Inferior parietal cortex (tissue), 1 donor: Measurements from ENCODE around the gene DEPDC4.
A peak's percentile ranks its signal among the peaks of the same experiment; 100 is the strongest.
"Not testable (repeated sequence)": the region's sequence is repeated elsewhere in the genome, so short reads cannot be mapped to it uniquely, and the experiment has no call there.

Experiments
- DNase-seq: peaks from one replicate; pipeline ENCODE4 v3.0.0-alpha.2; 2016; ENCODE audit errors: extremely low spot score

DEPDC4 gene

GRCh38 chr12:100266835-100267602, at the start of gene DEPDC4, which contains the start of gene SCYL2:
TSS of gene DEPDC4 (minus strand) at chr12:100267079. CDS start at chr12:100267076, 3 bp downstream.
TSS of gene SCYL2 (plus strand) at chr12:100267177. CDS start at chr12:100282971, 15,794 bp downstream.
- DNase-seq: peak; percentile 95

GRCh38 chr12:100311317-100311716, 44.4 kb upstream of the DEPDC4 start:
- no peak for DNase-seq

- not testable (repeated sequence) for DNase-seq
These were observed 41.3 kb upstream of the DEPDC4 start for GRCh38 chr12:100308138-100308537.

GRCh38 chr12:100304334-100304733, 37.5 kb upstream of the DEPDC4 start:
- DNase-seq: not testable (repeated sequence)

GRCh38 chr12:100303831-100304230, 37.0 kb upstream of the DEPDC4 start:
- no peak for DNase-seq

- DNase-seq: no peak
These were observed 35.2 kb upstream of the DEPDC4 start for GRCh38 chr12:100302081-100302480.

- no peak for DNase-seq
These were observed 29.1 kb upstream of the DEPDC4 start for GRCh38 chr12:100295764-100296555.

GRCh38 chr12:100294366-100294765, 27.5 kb upstream of the DEPDC4 start:
- DNase-seq: not testable (repeated sequence)

GRCh38 chr12:100293017-100293416, 26.1 kb upstream of the DEPDC4 start:
- no peak for DNase-seq

- no peak for DNase-seq
These were observed 23.1 kb upstream of the DEPDC4 start for GRCh38 chr12:100290016-100290415.

GRCh38 chr12:100289038-100289437, 22.2 kb upstream of the DEPDC4 start:
- no peak for DNase-seq

- DNase-seq: not testable (repeated sequence)
These were observed 17.7 kb upstream of the DEPDC4 start for GRCh38 chr12:100284556-100284955.

GRCh38 chr12:100279607-100280244, 12.8 kb upstream of the DEPDC4 start:
- DNase-seq: no peak

- DNase-seq: no peak
These were observed 12.3 kb upstream of the DEPDC4 start for GRCh38 chr12:100279159-100279558.

GRCh38 chr12:100274291-100274690, 7.4 kb upstream of the DEPDC4 start:
- no peak for DNase-seq

GRCh38 chr12:100273782-100274181, 6.9 kb upstream of the DEPDC4 start:
- no peak for DNase-seq

GRCh38 chr12:100268835-100269564, 2.1 kb upstream of the DEPDC4 start:
- no peak for DNase-seq

- no peak for DNase-seq
These were observed 863 bp upstream of the DEPDC4 start for GRCh38 chr12:100267603-100268281.

- no peak for DNase-seq
These were observed 369 bp downstream of the DEPDC4 start for GRCh38 chr12:100266585-100266834.

- DNase-seq: no peak
These were observed 921 bp downstream of the DEPDC4 start for GRCh38 chr12:100265732-100266584.
